Immature natural killer cell (primary cell): ENCODE data around the gene RXFP1. TPM values are rescaled to one million over a fixed set of nuclear protein-coding genes. Genes with fewer than 3 reads are reported as not detected.

Experiments used
- DNase-seq, 3 donors: peaks; one replicate each; pipeline ENCODE4 v3.0.0; 2022; ENCODE audit warnings: mixed read lengths in 1 of 3
- H3K27ac Mint-ChIP-seq, 6 donors: one replicate each; pipeline ENCODE4 v1.8.0; 2020; ENCODE audit warnings: mixed read lengths in 6 of 6, mild to moderate bottlenecking in 5 of 6, inconsistent platforms in 4 of 6, moderate library complexity in 3 of 6
- H3K27me3 Mint-ChIP-seq, 3 donors: one replicate each; pipeline ENCODE4 v1.8.0; 2020 to 2021; ENCODE audit warnings: low read depth in 3 of 3, mild to moderate bottlenecking in 3 of 3, mixed read lengths in 3 of 3, moderate library complexity in 3 of 3, inconsistent platforms in 1 of 3
- H3K36me3 Mint-ChIP-seq, 3 donors: one replicate each; pipeline ENCODE4 v1.8.0; 2020; ENCODE audit warnings: mixed read lengths in 3 of 3, inconsistent platforms in 2 of 3, mild to moderate bottlenecking in 2 of 3
- H3K4me1 Mint-ChIP-seq, 2 donors: one replicate each; pipeline ENCODE4 v1.8.0; 2020; ENCODE audit warnings: inconsistent platforms in 2 of 2, mild to moderate bottlenecking in 2 of 2, mixed read lengths in 2 of 2, moderate library complexity in 1 of 2
- H3K4me3 Mint-ChIP-seq, 5 donors: one replicate each; pipeline ENCODE4 v1.8.0; 2020; ENCODE audit warnings: mild to moderate bottlenecking in 5 of 5, mixed read lengths in 5 of 5, inconsistent platforms in 3 of 5, moderate library complexity in 3 of 5
- H3K9me3 Mint-ChIP-seq, 6 donors: one replicate each; pipeline ENCODE4 v1.8.0; 2020; ENCODE audit warnings: mild to moderate bottlenecking in 6 of 6, mixed read lengths in 6 of 6, inconsistent platforms in 4 of 6, moderate library complexity in 3 of 6
- polyA plus RNA-seq, 3 donors: library from polyadenylated mRNA; unstranded; fragments of 300-500 nt; fragmentation: Illumina TruSeq; gene quantifications; one replicate each; pipeline ENCODE4 v1.2.3, GENCODE V29; 2021

Gene RXFP1
- polyA plus RNA-seq, 3 donors from 2014 or later, result not detected

DNA sequence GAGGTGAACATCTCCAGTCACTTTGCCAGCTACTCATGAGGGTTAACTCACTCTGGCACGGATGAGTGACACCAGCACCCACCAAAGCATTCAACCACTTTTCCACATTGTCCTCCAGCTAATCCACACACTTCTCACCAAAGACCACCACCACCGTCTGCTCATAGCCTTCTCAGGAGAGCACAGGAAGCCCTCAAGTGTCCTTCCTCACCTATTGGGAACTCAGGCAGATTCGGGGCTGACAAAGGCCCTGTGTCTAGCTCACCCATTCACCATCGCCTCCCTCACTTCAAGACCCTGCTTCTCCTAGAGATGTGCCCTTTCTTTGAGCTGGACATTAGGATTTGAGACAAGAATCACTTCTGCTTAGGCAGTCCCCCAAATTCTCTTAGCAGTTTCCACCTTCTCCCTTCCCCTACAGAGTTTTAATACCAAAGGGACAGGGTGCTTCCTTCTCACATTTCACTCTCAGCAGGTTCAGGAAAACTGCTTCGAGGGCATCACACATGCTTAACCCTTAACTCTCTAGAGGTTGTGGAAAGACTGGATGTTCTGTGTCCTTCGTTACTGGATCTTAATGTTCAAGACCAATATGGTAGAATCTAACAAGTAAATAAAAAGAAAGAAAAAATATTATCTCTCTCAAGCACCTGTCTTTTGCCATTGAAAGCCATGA is 11.0 kb downstream of the RXFP1 start:
- Mint-ChIP-seq H3K27ac (no peak overlapping the region), H3K36me3 (no peaks in the 10 kb centered on the region), H3K4me1 (no peaks in the 10 kb centered on the region), H3K27me3 (peaks cover 0 to 2% (median 2%) of the 10 kb centered on the region in 3 donors), H3K9me3 (peaks cover 0 to 5% (median 2%) of the 10 kb centered on the region in 6 donors), H3K4me3 (no peak overlapping the region)
- DNase-seq, result no peak

DNA sequence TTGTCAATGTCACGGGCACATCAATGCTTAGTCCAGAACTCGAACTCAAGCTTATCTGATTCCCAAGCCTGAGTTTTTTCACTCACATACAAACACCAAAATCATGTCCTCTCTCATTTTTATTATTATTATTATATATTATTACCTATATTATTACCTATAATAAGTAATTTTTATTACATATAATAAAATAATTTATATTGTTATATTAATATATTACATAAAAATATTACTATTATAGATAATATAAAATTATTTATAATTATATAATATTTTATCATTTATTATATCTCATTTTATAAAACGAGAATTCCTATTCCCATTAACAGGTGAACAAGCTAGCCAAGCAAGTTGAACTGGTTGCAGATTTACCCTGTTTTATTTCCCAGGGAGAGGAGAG is 13.0 kb downstream of the RXFP1 start:
- Mint-ChIP-seq H3K27me3 (peaks cover 0 to 3% (median 2%) of the 10 kb centered on the region in 3 donors), H3K27ac (no peak overlapping the region), H3K36me3 (no peaks in the 10 kb centered on the region), H3K4me1 (no peaks in the 10 kb centered on the region), H3K4me3 (no peak overlapping the region), H3K9me3 (peaks cover 0 to 5% (median 0%) of the 10 kb centered on the region in 6 donors)
- no peak for DNase-seq

DNA sequence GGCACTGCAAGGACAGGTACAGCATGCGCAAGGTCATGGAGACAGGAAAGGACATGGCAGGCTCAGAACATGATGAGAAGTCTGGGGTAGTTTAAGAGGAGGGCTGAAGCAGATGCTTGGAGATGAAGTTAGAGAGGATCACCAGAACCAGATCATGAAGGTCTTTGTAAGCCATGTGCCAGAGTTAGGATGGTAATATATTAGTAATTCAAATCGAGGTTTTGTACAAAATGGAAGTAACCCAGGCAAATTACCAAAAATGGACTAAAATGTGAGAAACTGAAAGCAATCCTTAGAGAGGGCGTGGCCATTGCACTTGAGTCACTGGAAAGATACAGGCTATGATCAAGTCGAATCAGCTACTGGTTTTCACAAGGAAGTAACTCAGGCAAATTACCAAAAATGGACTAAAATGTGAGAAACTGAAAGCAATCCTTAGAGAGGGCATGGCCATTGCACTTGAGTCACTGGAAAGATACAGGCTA is 13.5 kb downstream of the RXFP1 start:
- Mint-ChIP-seq H3K4me1 (no peaks in the 10 kb centered on the region), H3K27ac (no peak overlapping the region)
- no peak for DNase-seq

DNA sequence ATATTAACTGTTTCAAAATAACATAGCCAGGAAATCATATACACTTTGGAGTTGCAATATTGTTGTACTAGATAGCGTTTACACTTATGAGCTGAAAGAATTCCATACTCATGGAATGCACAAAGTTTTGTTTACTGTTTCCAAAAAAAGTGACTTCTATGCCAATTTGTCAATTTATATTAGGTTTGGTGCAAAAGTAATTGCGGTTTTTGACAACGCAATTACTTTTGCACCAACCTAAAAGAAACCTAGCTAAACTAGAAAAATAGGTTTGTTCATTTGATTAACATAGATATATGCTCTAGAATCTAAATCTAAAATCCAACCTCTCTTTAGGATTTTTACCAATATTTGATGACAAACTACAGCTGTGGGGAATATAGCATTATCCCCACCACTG is 15.2 kb downstream of the RXFP1 start:
- peaks cover 0 to 5% (median 0%) of the 10 kb centered on the region in 6 donors for H3K9me3 Mint-ChIP-seq

More for the DNA sequence above, 13.5 kb downstream of the RXFP1 start:
- Mint-ChIP-seq H3K36me3 (no peaks in the 10 kb centered on the region), H3K27me3 (peaks cover 0 to 3% (median 2%) of the 10 kb centered on the region in 3 donors), H3K9me3 (peaks cover 0 to 5% (median 0%) of the 10 kb centered on the region in 6 donors), H3K4me3 (no peak overlapping the region)

DNA sequence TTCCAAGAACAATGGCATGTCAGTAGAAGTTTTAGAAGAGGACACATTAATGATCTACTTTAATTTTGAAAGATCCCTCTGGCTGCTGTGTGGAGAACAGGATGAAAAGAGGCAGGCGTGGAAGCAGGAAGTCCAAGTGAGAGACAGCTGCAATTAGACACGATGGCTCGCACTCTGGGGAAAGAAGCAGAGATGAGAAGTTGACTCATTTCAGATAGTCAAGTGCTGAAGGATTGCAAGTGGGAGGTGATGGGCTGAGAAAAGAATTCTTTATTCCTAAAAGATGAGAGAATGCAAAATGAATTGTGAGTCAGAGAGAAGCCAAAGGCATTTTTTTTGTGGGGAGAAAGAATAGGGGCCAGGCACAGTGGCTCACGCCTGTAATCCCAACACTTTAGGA is 16.5 kb downstream of the RXFP1 start:
- Mint-ChIP-seq H3K9me3 (peaks cover 0 to 5% (median 0%) of the 10 kb centered on the region in 6 donors), H3K36me3 (no peaks in the 10 kb centered on the region), H3K4me1 (no peaks in the 10 kb centered on the region), H3K27me3 (peaks cover 0 to 3% (median 0%) of the 10 kb centered on the region in 3 donors), H3K4me3 (no peak overlapping the region), H3K27ac (no peak overlapping the region)
- no peak for DNase-seq

More for the DNA sequence above, 15.2 kb downstream of the RXFP1 start:
- Mint-ChIP-seq H3K4me1 (no peaks in the 10 kb centered on the region), H3K27ac (no peak overlapping the region), H3K36me3 (no peaks in the 10 kb centered on the region), H3K4me3 (no peak overlapping the region), H3K27me3 (peaks cover 0 to 3% (median 2%) of the 10 kb centered on the region in 3 donors)
- DNase-seq, result no peak

DNA sequence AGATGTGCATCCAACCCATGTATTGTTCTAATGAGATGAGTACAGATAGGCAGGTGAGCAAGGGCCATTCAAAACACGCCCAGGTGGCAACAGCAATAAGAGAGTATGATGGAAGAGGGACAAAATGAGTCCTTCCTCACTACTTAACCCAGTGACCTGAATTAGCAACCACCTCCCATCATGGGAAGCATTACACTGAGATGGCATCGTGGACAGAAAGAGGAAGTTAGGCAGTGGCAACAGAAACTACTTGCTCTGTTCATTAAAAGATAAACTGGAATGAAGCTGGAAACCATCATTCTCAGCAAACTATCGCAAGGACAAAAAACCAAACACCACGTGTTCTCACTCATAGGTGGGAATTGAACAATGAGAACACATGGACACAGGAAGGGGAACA is 17.2 kb downstream of the RXFP1 start:
- DNase-seq, result no peak
- H3K27me3 Mint-ChIP-seq, result peaks cover 0 to 3% (median 0%) of the 10 kb centered on the region in 3 donors
- no peaks in the 10 kb centered on the region for H3K36me3 Mint-ChIP-seq
- peaks cover 0 to 5% (median 0%) of the 10 kb centered on the region in 6 donors for H3K9me3 Mint-ChIP-seq
- no peaks in the 10 kb centered on the region for H3K4me1 Mint-ChIP-seq
- H3K4me3 Mint-ChIP-seq, result no peak overlapping the region
- H3K27ac Mint-ChIP-seq, result no peak overlapping the region

DNA sequence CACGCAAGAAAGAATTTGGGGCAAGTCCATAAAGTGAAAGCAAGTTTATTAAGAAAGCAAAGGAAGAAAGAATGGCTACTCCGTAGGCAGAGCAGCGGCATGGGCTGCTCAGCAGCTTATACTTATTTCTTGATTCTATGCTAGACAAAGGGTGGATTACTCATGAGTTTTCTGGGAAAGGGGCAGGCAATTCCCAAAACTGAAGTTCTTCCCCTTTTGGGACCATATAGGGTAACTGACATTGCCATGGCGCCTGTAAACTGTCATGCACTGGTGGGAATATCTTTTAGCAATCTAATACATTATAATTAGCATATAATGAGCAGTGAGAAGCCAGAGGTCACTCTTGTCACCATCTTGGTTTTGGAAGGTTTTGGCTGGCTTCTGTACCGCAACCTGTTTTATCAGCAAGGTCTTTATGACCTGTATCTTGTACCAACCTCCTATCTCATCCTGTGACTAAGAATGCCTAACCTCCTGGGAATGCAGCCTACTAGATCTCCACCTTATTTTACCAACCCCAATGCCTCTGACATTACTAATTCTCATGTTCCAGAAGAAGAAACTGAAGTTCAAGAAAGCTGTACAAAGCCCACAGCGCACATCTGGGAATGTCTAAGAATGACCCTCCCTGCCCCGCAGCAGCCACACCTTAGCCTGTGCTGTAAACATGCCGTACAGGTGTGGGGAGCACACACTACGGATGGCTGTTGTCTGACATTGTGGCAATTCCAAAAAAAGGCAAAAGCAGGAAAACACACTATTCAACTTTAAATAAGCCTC is 18.6 kb downstream of the RXFP1 start:
- Mint-ChIP-seq H3K27me3 (peaks cover 0 to 3% (median under 1%) of the 10 kb centered on the region in 3 donors), H3K36me3 (no peaks in the 10 kb centered on the region), H3K4me3 (no peak overlapping the region), H3K27ac (no peak overlapping the region), H3K4me1 (no peaks in the 10 kb centered on the region), H3K9me3 (peaks cover 0 to 5% (median 1%) of the 10 kb centered on the region in 6 donors)
- DNase-seq, result no peak

DNA sequence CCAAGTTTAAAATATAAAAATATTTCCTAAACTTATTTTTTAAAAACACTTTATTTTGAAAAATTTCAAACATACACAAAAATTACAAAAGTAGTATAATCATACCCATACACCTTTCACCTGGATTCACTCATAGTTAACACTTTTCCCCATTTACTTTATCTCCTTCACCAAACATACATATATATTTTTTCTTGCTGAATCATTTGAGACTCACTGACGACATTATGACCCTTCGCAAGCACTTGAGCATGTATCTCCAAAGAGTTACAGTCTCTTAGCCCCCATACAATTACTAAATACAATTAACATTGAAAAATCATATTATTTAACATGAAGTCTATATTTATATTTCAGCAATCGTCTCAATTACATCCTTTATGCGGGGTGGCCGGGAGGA is 19.8 kb downstream of the RXFP1 start:
- no peak for DNase-seq
- Mint-ChIP-seq H3K27ac (no peak overlapping the region), H3K27me3 (peaks cover 0 to 3% (median 2%) of the 10 kb centered on the region in 3 donors), H3K9me3 (peaks cover 0 to 2% (median under 1%) of the 10 kb centered on the region in 6 donors), H3K36me3 (no peaks in the 10 kb centered on the region), H3K4me1 (no peaks in the 10 kb centered on the region), H3K4me3 (no peak overlapping the region)

DNA sequence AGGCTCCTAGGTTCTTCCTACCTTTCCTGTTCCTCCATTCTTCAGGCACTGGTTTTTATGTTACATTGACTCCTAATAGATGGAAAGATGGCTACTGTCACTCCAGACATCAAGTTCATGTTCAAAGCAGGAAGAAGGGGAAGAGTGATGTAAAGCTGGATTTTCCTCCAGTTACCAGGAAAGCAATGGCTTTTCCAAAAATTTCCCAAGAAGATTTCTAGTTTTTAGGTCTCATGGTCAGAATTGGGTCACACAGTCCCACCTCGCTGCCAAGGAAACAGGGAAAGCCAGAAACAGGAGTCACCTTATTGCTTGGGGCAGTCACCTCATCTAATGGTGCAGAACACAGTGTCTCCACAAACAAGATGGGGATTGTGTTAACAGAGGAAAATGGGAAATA is 21.5 kb downstream of the RXFP1 start:
- Mint-ChIP-seq H3K36me3 (no peaks in the 10 kb centered on the region), H3K4me1 (no peaks in the 10 kb centered on the region), H3K4me3 (no peak overlapping the region), H3K9me3 (peaks cover 0 to 11% (median 2%) of the 10 kb centered on the region in 6 donors), H3K27ac (no peak overlapping the region), H3K27me3 (peaks cover 0 to 3% (median 2%) of the 10 kb centered on the region in 3 donors)
- no peak for DNase-seq

DNA sequence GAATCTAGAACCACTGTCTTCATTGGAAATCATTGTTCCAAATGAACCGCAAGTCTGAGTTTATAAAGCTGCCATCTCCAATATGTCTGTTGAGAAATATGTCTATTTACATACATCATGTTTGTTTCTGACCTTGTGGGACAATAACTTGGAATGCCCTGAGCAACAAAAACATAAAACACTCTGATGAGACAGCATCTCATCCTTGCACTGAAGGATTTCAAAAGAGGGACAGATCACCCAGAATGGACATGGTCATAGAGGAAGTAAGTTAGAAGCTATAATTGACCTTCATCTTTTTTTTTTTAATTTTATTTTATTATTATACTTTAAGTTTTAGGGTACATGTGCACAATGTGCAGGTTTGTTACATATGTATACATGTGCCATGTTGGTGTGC is 22.5 kb downstream of the RXFP1 start:
- Mint-ChIP-seq H3K27ac (no peak overlapping the region), H3K4me3 (no peak overlapping the region), H3K4me1 (no peaks in the 10 kb centered on the region), H3K9me3 (peaks cover 0 to 11% (median 2%) of the 10 kb centered on the region in 6 donors), H3K27me3 (peaks cover 0 to 3% (median 0%) of the 10 kb centered on the region in 3 donors), H3K36me3 (no peaks in the 10 kb centered on the region)
- DNase-seq, result no peak

DNA sequence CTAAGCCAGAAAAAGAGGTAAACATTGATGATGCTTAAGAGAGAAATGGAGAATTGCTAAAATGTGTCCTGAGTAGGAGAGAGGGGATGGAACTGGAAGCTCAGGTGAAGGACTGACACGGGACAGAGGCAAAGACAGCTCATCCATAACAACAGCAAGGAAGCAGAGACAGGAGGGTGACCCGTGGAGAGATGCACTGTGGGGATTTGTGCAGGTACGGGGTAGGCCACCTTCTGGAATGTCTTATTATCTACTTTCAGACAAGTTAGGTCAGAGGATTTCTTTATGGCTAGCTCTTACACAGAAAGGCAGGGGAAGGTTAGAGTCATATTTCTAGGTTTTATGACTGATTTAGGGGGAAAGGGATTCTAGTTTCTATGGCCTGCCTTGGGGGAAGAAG is 31.7 kb downstream of the RXFP1 start:
- Mint-ChIP-seq H3K9me3 (peaks cover 0 to 10% (median 2%) of the 10 kb centered on the region in 6 donors), H3K4me3 (no peak overlapping the region), H3K27ac (no peak overlapping the region), H3K27me3 (peaks cover 2 to 3% (median 2%) of the 10 kb centered on the region in 3 donors), H3K4me1 (no peaks in the 10 kb centered on the region), H3K36me3 (no peaks in the 10 kb centered on the region)
- no peak for DNase-seq

DNA sequence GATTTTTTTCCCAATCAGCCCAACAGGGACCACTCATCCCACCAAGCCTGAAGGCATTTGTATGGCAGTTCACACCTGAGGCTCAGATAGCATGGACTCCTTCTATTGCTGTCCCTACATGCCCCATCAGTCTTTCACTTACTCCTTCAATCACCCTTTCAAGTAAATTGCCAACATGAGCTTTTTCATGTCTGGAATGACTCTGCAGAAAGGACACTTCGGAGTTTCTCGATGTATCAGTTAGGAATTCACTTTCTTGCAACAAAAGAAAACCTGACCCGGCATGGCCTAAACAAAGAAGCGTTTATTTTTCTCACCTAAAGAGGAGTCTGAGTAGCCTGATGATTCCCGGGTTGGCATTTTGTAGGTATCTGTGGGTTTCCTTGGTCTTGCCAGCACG is 38.6 kb downstream of the RXFP1 start:
- no peak for DNase-seq
- Mint-ChIP-seq H3K9me3 (peaks cover 0 to 2% (median 0%) of the 10 kb centered on the region in 6 donors), H3K36me3 (no peaks in the 10 kb centered on the region), H3K27me3 (peaks cover 0 to 3% (median 2%) of the 10 kb centered on the region in 3 donors), H3K4me1 (no peaks in the 10 kb centered on the region), H3K4me3 (no peak overlapping the region), H3K27ac (no peak overlapping the region)

DNA sequence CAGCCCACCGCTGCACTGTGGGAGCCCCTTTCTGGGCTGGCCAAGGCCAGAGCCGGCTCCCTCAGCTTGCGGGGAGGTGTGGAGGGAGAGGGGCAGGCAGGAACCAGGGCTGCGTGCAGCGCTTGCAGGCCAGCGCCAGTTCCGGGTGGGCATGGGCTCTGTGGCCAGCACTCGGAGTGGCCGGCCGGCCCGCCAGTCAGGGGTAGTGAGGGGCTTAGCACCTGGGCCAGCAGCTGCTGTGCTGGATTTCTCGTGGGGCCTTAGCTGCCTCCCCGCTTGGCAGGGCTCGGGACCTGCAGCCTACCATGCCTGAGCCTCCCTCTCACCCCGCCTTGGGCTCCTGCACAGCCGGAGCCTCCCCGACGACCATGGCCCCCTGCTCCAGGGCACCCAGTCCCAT is 45.2 kb downstream of the RXFP1 start:
- H3K9me3 Mint-ChIP-seq, result peaks cover 0 to 5% (median 0%) of the 10 kb centered on the region in 6 donors
- H3K27me3 Mint-ChIP-seq, result peaks cover 1 to 2% (median 2%) of the 10 kb centered on the region in 3 donors
- H3K27ac Mint-ChIP-seq, result no peak overlapping the region
- no peak overlapping the region for H3K4me3 Mint-ChIP-seq
- no peak for DNase-seq
- H3K36me3 Mint-ChIP-seq, result no peaks in the 10 kb centered on the region
- no peaks in the 10 kb centered on the region for H3K4me1 Mint-ChIP-seq

DNA sequence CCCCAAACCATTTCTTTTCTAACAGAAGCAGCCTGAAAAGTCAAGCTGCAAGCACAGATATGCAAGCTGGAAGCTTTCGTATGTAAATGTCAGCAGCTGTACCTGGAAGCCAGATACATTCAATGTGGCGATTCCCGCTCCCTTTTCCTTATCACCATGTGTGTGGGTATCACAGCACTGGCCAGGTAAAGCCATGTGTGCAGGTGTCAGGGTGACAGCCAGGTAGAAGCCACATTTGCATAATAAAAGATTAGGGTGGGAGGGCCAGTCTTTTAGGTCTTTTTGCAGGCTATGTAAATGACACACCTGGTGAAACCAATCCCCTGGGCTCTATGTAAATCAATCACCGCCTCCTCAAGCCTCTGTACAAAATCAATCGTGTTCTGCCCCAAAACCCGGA is 50.1 kb downstream of the RXFP1 start:
- Mint-ChIP-seq H3K36me3 (no peaks in the 10 kb centered on the region), H3K27ac (no peak overlapping the region), H3K4me1 (no peaks in the 10 kb centered on the region), H3K27me3 (peaks cover 2 to 5% (median 4%) of the 10 kb centered on the region in 3 donors), H3K4me3 (no peak overlapping the region), H3K9me3 (peaks cover 0 to 5% (median 0%) of the 10 kb centered on the region in 6 donors)
- no peak for DNase-seq
